ENCODE data around the gene CLRN2.

- TF ChIP-seq CTCF (IDR thresholded peaks at IDR 0.05; ENCODE audit: poor library complexity, severe bottlenecking) (no peak), RAD21 (conservative IDR thresholded peaks at IDR 0.05) (no peak), SMC3 (conservative IDR thresholded peaks at IDR 0.05; ENCODE audit: poor library complexity) (no peak), TAF1 (IDR thresholded peaks at IDR 0.05; ENCODE audit: low read depth) (no peak), POLR2AphosphoS5 (IDR thresholded peaks at IDR 0.05) (no peak), REST (IDR thresholded peaks at IDR 0.05; ENCODE audit: borderline replicate concordance) (no peak)
These were observed 24.3 kb upstream of the CLRN2 start for GRCh38 chr4:17490575-17491059.
